Heart left ventricle (tissue), 16 donors: ENCODE measurements around the gene TTLL11. TPM values are rescaled to one million over a fixed set of nuclear protein-coding genes. Genes with fewer than 3 reads are reported as not detected.

Experiments
- ATAC-seq, 4 donors: fragments of 200-7000 bp; cut with Tn5 transposase; one replicate each; pipeline ENCODE4 v1.9.1; 2020 to 2022; ENCODE audit warnings: moderate library complexity in 4 of 4, mild to moderate bottlenecking in 3 of 4, moderate number of reproducible peaks in 1 of 4
- DNase-seq, 5 donors: peaks; one replicate each; pipeline ENCODE4 v3.0.0-alpha.2; 2020
- H3K27ac ChIP-seq, 12 donors: fragments of 200-600 bp; sonication (generic) in 4 of 12; one replicate each; pipeline versions ENCODE4 v1.5.0 to v1.8.0; 2016 to 2022; ENCODE audit warnings: mild to moderate bottlenecking in 2 of 12
- H3K27me3 ChIP-seq, 9 donors: fragments of 200-600 bp; sonication (generic) in 2 of 9; one replicate each; pipeline versions ENCODE4 v1.5.1 to v1.8.0; 2016 to 2022; ENCODE audit warnings: mild to moderate bottlenecking in 3 of 9
- H3K36me3 ChIP-seq, 9 donors: fragments of 200-600 bp; sonication (generic) in 2 of 9; one replicate each; pipeline versions ENCODE4 v1.5.0 to v1.8.0; 2018 to 2022; ENCODE audit warnings: mild to moderate bottlenecking in 2 of 9
- H3K4me1 ChIP-seq, 12 donors: fragments of 200-600 bp; sonication (generic) in 4 of 12; one replicate each; pipeline versions ENCODE4 v1.5.0 to v1.8.0; 2016 to 2022; ENCODE audit warnings: mild to moderate bottlenecking in 3 of 12
- H3K4me3 ChIP-seq, 12 donors: fragments of 200-600 bp; sonication (generic) in 4 of 12; one replicate each; pipeline versions ENCODE4 v1.5.0 to v1.8.0; 2017 to 2022; ENCODE audit warnings: mild to moderate bottlenecking in 9 of 12, moderate library complexity in 4 of 12
- H3K9me3 ChIP-seq, 12 donors: fragments of 200-600 bp; sonication (generic) in 4 of 12; one replicate each; pipeline versions ENCODE4 v1.5.0 to v1.8.0; 2016 to 2022; ENCODE audit warnings: mild to moderate bottlenecking in 1 of 12
- CTCF ChIP-seq, 12 donors: fragments of 200-600 bp; sonication (generic) in 4 of 12; IDR thresholded peaks; one replicate each; pipeline versions ENCODE4 v1.5.0 to v1.8.0; 2018 to 2022; ENCODE audit warnings: antibody characterized with exemption in 12 of 12, mild to moderate bottlenecking in 5 of 12
- POLR2A ChIP-seq, 2 donors: fragments of 450-650 bp; IDR thresholded peaks; one replicate each; pipeline ENCODE4 v1.6.1; 2017; ENCODE audit warnings: antibody characterized with exemption in 2 of 2, mild to moderate bottlenecking in 2 of 2, moderate library complexity in 2 of 2
- WGBS, 4 donors: extraction: QIAGEN DNeasy Blood & Tissue Kit in 2 of 4; methylation state at CpG; one replicate each; pipeline versions ENCODE4 v1.1.5 to v1.1.7; 2013 to 2018; 5-methylcytosine and 5-hydroxymethylcytosine counted together
- intact Hi-C, 10 donors: fragments of 100-400 bp; cut with DNase I; formaldehyde crosslinking; loops; one replicate each; pipeline versions ENCODE4 v1.11.1 to v1.14.2; 2022
- polyA plus RNA-seq, 2 donors: library from polyadenylated mRNA; stranded (reverse); fragments of 200-250 nt; gene quantifications; one replicate each; pipeline ENCODE4 v1.2.3, GENCODE V29; 2013
- total RNA-seq, 9 donors: library from RNA; depleted of rRNA in 2 of 9; stranded (reverse); fragments of >200 nt in 2 of 9; fragmentation: NEBNext Ultra II Directional in 3 of 9; extraction: Animal tissue kit (Norgen Biotek cat#: 25700) in 3 of 9; gene quantifications; one replicate each; pipeline versions ENCODE4 v1.1.0 to v1.2.4, GENCODE V29; 2016 to 2023
- donor health status: ischemic (EF 13 %, LVEDD 7.1; RV severe dilation, severe dysfunction).
- donor health status: healthy with polysubstance abuse.
- donor health status: DM: no; HTN: yes; CAD: no.
- donor health status: DM: no; HTN: no; CAD: no.
- donor health status: ischemic (EF 25% LVEDD 6.9; RV normal size, moderate dysfunction).
- donor health status: ischemic (EF 25% LVEDD 5.7; RV mildly dilated, moderate dysfunction).
- donor health status: healthy.
- donor health status: DM: yes; HTN: yes; CAD: no.
- donor health status: ischemic (EF 35%, LVEDD 5.7; RV mildly dilated, moderate dysfunction).
- donor health status: nonischemic (EF 11% LVEDD 7.7; RV severe dilation, severe dysfunction).
- donor health status: DM: yes; HTN: yes; CAD: no.
- donor health status: PGD.
- donor health status: ischemic (EF 29% LVEDD 5.4; RV normal size, mild dysfunction).
- donor health status: nonischemic (EF 23%, LVEDD 6.1; RV moderate dilation, normal function).

The TTLL11 gene
- total and polyA plus RNA-seq, 11 donors = 2.7 to 10.9 (median 7.9) TPM

- no peaks in the 10 kb centered on the region for H3K36me3 ChIP-seq
- H3K27ac ChIP-seq = no peak overlapping the region
- intact Hi-C loops = no loop called here
- H3K9me3 ChIP-seq = no peaks in the 10 kb centered on the region
- ATAC-seq (no peak), DNase-seq (no peak)
- 91 to 96% (median 95%) methylated on average over 7 of the region's 7 CpGs for WGBS, 4 donors
- TF ChIP-seq CTCF (IDR thresholded peaks at IDR 0.05) = no peak
- TF ChIP-seq POLR2A (IDR thresholded peaks at IDR 0.05) = no peak
- no peaks in the 10 kb centered on the region for H3K27me3 ChIP-seq
- no peaks in the 10 kb centered on the region for H3K4me1 ChIP-seq
- no peak overlapping the region for H3K4me3 ChIP-seq
Observed at GRCh38 chr9:121942313-121942712, 150.8 kb downstream of the TTLL11 start.

- 83 to 88% (median 86%) methylated on average over 10 of the region's 10 CpGs for WGBS, 4 donors
- TF ChIP-seq CTCF (IDR thresholded peaks at IDR 0.05) (no peak), POLR2A (IDR thresholded peaks at IDR 0.05) (no peak)
- H3K36me3 ChIP-seq = no peaks in the 10 kb centered on the region
- DNase-seq (no peak), ATAC-seq (no peak)
- no peaks in the 10 kb centered on the region for H3K27me3 ChIP-seq
- H3K4me1 ChIP-seq = no peaks in the 10 kb centered on the region
- no peak overlapping the region for H3K4me3 ChIP-seq
- intact Hi-C loops = no loop called here
- no peaks in the 10 kb centered on the region for H3K9me3 ChIP-seq
- no peak overlapping the region for H3K27ac ChIP-seq
Observed at GRCh38 chr9:121939643-121940042, 153.5 kb downstream of the TTLL11 start.

GRCh38 chr9:121938621-121939020, 154.5 kb downstream of the TTLL11 start:
- 90 to 94% (median 92%) methylated on average over 3 of the region's 3 CpGs for WGBS, 4 donors
- TF ChIP-seq CTCF (IDR thresholded peaks at IDR 0.05) (no peak), POLR2A (IDR thresholded peaks at IDR 0.05) (no peak)

GRCh38 chr9:121937240-121937639, 155.9 kb downstream of the TTLL11 start:
- Histone ChIP-seq H3K4me3 (no peak overlapping the region), H3K9me3 (no peaks in the 10 kb centered on the region), H3K36me3 (no peaks in the 10 kb centered on the region), H3K27me3 (no peaks in the 10 kb centered on the region), H3K27ac (no peak overlapping the region), H3K4me1 (no peaks in the 10 kb centered on the region)
- intact Hi-C loops = no loop called here
- WGBS, 4 donors = 92 to 98% (median 94%) methylated on average over 2 of the region's 2 CpGs
- DNase-seq (no peak), ATAC-seq (no peak)
- no peak for TF ChIP-seq POLR2A (IDR thresholded peaks at IDR 0.05)
- no peak for TF ChIP-seq CTCF (IDR thresholded peaks at IDR 0.05)

More at GRCh38 chr9:121938621-121939020, 154.5 kb downstream of the TTLL11 start:
- H3K27ac ChIP-seq = no peak overlapping the region
- DNase-seq = no peak
- H3K4me3 ChIP-seq = no peak overlapping the region
- intact Hi-C loops = no loop called here
- H3K4me1 ChIP-seq = no peaks in the 10 kb centered on the region
- H3K27me3 ChIP-seq = no peaks in the 10 kb centered on the region
- H3K36me3 ChIP-seq = no peaks in the 10 kb centered on the region
- no peak for ATAC-seq
- H3K9me3 ChIP-seq = no peaks in the 10 kb centered on the region
